Activated T-cell treated with anti-CD3 and anti-CD28 coated beads for 1 hour (primary cell): ENCODE measurements around the gene CIZ1.
"Not testable (repeated sequence)": the region's sequence is repeated elsewhere in the genome, so short reads cannot be mapped to it uniquely, and the experiment has no call there.

ENCODE experiments used
- DNase-seq: peaks from one replicate; pipeline ENCODE4 v3.0.0-alpha.2; 2020; ENCODE audit warnings: low read depth

Gene CIZ1

DNA sequence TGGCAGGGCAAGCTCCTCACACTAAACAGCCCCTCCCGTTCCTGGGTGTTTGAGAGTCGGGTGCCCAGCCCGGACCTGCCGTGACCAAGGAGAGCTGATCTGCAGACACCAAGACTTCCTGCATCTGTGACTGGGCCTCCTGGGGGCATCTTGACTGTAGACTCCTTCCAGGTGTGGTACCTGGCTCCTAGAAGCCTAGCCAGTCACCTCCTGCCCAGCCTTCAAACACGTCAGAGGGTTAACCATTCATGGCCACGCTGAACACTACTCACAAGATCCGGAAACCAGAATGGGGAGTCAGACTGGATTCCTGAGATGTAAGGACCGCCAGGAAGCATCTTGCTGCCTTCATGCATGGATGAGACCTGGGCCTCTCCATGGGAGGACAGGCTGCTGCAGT is 45.8 kb downstream of the CIZ1 start:
- DNase-seq = no peak

DNA sequence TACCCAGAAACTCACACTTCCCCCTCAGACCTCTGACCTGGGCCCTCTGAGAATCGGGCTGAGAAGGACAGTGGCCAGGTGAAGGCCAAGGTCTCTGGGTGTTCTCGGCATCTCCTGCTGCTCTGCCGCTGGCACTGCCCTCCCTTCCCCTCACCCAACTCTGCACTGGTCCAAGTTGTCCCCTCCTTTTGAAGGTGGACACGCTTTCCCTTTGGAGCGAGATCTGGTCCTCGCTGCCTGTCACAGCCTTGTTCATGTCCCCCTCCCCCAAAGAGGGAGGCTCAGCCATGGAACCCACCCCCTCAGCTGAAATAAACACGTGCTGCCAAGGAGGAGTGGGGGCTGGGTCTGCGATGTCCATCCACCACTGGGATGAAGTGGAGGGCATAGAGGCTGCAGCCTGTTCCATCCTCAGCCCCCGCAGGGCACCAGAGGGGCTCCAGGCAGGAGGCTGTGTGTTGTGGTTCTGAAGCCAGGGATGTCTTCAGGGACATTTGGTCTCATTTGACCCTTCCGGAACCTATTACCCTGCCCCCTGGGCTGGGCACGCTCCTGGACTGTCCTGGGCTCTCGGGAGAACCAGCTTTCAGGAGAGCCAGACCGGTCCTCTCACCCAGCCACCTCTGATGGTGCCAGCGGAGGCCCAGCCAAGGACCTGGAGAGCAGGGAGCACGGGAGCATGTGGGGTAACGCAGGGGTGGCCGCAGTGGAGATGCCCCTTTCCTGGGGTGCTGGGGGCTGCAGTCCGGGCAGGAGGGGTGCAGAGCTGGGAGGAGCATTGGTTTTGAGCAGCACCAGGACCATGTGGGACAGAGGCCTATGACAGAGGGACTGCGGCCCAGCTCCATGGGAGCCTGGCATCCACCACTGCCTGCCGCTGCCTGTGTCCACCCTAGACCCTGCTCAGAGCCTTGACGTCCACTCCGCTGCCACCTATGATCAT is 46.9 kb downstream of the CIZ1 start:
- no peak for DNase-seq

DNA sequence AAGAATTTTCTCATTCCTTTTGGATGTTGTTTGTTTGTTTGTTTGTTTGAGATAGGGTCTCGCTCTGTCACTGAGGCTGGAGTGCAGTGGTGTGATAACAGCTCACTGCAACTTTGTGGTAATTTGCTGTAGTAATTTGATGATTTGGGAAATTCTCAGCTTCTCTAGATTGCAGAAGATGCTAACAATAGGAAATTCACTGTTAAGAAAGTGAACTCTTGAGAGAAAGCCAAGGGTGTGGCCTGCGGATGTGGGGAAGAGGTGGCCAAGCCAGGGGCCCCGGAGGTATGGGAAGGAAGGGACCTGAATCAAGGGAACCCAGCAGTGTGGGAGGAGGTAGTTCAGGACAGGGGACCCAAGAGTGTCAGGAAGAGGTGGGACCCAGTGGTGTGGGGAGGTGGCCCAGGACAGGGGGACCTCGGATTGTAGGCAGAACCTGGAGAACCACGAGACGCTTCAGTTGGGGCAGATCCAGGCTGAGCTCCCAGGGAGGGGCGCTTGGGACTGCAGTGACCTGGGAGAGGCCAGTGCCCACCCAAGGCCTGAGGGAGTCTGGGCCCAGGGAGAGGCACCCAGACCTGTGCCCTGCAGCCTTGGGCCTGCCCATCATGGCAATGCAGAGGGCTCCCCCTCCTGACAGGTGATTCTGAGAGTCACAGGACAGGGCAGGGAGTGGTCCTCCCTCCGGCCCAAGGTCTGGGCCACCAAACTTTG is 47.7 kb downstream of the CIZ1 start:
- no peak for DNase-seq

GRCh38 chr9:128142596-128142995 is 48.8 kb downstream of the CIZ1 start:
- DNase-seq = no peak

DNA sequence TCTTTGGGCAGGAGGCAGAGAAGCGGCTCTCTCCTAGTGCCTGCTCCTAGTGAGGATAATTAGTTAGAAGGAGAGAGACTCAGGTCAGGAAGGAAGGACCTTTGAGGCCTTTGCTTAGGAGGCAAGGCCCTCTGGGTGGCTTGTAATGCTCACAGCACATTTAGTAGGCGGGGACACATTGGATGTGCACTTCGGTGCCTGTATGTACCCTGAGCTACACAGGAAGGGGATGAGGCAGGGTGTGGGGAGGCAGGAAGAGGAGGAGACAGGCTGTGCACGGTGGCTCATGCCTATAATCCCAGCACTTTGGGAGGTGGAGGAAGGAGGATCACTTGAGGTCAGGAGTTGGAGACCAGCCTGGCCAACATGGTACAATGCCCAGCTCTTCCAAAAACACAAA is 49.3 kb downstream of the CIZ1 start:
- no peak for DNase-seq

DNA sequence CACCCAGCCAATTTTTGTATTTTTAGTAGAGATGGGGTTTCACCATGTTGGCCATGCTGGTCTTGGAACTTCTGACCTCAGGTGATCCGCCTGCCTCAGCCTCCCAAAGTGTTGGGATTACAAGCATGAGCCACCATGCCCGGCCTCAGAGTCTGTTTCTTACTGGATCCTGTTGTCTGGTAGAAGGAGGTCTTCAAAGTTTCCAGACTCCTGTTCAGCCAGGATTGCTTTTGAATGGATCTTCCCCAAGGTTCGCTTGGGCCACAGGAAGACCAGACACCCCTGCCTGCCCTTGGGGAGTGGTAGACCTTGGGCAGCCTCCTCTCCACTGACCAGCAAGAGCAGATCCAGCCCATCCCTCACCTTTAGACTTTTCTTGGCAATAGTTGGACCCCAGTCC is 49.8 kb downstream of the CIZ1 start:
- no peak for DNase-seq

GRCh38 chr9:128139621-128140020 is 51.8 kb downstream of the CIZ1 start:
- DNase-seq = no peak

GRCh38 chr9:128138001-128138400 is 53.4 kb downstream of the CIZ1 start:
- DNase-seq = no peak

DNA sequence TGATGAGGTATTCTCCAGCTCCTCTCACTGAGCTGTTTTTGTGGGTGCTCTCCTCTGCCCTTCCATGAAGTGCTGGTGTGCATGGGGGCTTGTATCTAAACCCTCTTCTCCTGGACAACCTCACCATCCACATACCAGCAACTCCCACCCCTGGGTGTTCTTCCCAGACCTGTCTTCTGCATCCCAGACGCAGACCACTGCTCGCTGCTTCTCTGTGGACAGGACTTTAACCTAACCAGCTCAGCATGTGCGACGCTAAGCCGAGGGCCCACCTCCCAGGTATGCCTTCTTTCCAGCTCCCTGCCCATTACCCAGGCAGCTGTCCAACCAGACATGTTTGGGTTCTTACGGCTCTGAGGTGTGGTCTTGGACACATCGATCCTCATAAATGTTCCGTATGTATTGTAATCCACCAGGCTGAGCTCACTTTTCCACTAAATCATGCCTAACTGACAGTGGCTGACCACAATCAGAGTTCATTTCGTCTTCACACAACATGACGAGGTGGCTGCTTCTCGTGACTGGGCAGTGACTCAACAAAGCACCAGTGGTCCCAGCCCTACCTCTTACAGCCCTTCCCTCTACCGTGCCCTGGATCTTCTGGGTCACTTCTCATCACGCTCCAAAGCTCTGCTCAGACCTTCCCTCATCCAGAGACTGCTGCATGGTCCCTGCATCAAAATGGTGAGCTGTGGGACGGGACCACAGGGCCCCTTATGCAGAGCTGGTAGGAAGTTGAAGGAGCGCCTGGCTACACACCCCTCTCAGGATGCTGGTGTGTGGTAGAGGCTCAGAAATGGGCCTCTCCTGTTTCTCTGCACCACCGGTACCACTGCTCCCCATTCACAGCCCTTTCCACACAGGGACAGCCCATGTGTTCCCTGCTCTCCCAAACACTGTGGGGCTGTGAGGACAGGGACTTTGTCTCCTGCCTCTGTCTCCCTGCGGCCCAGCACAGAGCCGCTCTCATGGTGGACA is 54.3 kb downstream of the CIZ1 start:
- DNase-seq = no peak

DNA sequence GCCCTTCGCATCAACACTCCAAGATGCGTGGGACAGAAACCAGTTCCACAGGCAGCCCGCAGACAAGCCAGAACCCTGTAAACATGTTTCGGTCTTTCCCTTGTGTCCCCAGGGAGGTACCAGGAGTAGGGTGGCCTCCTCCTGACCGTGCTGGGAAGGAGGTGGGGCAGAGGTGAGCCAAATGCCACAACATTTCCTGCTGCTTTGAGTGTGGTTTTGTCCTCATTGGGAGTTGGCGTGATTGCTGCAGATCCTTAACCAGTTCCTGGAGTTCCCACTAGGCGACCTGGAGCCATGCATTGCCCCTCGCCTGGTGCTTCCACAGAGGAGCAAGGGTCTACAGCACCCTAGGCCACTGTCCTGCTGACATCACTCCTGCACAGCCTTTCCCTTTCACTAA is 55.8 kb downstream of the CIZ1 start:
- not testable (repeated sequence) for DNase-seq

DNA sequence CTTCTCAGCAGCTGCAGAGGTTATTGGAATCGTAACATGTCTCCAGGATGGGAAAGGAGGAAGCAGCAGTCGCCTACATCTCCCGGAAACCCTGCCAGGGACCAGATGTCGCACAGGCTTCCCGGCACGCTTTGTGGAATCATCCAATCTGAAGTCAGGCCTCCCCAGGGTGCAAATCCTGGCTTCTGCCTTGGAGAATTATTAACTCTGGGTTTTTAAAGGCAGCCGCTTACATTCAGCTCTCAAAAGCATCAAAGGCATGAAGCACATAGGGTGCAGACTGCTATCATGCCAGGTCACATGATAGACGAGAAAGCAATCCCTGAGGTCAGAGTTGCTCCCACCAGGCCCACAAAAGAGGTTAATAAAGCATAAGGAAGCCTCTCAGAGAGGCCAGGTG is 59.2 kb downstream of the CIZ1 start:
- DNase-seq = not testable (repeated sequence)

DNA sequence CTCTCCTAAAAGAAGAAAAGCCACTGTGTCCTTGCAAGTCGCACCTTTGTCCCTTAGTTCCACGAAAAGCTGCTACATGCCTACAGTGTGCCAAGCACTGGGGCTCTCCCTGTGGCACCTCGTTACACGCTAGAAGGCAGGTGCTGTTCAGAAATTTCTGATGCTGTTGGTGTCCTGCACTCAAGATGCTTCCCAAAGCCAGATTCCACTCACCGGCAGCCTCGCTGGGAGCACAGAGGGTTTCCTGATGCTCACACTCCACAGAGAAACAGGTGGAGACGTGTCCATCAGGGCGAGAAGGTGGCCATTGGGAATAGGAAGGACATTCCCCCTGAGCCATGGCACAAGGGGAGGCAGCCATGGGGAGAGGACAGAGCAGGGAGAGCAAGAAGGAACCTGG is 60.0 kb downstream of the CIZ1 start:
- DNase-seq = not testable (repeated sequence)

DNA sequence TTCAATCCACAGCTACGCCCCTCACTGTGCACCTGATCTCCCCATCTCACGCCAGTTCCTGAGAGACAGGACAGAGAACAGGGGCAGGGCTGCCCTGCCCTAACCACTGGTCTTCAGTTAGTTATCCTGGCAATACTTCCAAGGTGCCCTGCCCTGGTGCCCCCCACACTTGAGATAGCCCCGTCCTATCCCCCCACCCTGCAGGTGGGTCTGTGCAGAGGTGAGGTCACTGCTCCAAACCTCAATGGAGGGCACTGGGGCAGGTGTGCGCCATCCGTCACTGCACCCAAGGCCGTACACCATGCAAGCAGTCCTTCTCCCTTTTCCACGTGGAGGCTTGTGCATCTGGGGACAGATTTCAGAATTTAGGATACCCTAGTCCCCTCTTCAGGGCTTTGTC is 60.7 kb downstream of the CIZ1 start:
- not testable (repeated sequence) for DNase-seq

DNA sequence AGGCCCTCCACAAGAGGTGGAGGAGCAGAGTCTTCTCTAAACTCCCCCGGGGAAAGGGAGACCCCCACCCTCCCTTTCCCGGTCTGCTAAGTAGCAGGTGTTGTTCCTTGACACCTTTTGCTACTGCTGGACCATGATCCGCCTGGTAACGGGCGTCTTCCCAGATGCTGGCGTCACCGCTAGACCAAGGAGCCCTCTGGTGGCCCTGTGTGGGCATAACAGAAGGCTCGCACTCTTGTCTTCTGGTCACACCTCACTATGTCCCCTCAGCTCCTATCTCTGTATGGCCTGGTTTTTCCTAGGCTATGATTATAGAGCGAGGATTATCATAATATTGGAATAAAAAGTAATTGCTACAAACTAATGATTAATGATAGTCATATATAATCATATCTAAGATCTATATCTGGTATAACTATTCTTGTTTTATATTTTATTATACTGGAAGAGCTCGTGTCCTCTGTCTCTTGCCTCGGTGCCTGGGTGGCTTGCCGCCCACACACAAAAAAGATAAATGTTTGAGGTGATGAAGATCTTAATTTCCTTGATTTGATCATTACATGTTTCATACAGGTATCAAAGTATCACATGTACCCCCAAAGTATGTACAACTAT is 61.3 kb downstream of the CIZ1 start:
- DNase-seq = peak; percentile 23

DNA sequence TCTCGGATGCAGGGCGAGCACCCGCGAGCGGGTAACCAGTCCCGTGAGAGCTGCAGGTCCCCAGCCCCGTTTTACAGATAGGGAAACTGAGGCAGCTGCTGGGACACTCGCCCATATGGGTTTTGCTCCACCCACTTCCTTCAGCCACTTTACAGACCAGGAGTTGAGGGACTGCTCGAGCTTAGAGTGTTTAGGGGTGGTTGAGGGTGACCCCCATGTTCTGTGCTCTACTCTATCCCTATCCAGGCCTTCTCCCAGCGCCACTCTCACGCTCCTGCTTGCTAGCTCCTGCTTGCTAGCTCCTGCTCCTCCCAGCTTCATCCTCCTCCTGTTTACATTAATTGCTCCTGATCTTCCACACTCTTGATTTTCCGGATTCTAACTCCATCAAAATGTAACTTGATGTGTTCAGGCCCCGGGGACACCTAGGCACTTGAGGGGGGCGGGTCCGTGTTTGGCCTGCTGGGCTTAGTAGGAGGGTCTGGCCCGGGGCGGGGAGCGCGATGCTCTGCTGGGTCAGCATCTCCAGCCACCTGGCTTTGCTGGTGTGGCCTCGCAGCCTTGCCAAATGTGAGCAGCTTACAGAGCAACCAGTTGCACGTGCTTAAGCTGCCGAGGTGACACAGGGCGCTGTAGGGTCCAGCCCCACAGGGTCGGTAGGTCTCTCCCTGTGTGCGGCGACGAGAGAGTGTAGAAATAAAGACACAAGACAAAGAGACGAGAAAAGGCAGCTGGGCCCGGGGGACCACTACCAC is 62.4 kb downstream of the CIZ1 start:
- DNase-seq = no peak

DNA sequence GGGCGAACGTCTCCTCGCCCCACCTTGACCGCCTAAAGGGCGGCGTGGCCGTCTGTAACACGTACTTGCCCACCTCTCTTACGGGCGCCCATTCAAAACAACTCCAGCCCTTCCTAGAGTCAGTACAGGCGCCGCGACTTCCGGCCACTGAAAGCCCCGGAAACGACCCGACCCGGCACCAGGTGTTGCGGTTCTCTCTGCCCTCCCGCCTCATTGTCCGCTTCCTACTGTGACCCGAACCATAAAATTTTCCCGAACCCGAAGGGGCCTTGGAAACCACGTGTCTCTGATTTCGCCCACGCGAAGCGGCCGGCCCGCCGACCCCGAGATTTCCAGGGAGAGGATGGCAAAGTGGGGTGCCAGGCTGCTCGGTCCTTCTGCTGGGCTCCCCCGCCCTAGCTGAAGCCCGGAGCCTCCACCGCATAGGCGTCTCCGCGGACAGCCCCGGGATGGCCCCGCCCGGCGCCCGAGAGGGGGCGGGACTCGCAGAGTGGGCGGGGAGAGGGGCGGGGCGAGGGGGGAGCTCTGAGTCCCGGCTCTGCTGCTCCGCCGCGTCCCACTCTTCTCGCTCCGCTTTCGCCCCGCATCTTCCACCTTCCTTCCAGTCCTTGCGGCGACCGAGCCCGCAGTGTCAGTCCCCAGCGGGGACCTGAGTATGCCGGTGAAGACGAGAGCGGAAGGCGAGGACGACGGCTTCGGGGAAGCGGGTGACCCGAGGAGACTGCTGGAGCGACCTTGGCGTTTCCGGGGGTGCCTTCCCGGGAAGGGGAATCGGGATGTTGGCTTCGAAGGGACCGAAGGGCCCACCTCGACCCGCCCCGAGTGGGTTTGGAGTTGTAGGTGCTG is 63.2 kb downstream of the CIZ1 start:
- peak; percentile 83 for DNase-seq

DNA sequence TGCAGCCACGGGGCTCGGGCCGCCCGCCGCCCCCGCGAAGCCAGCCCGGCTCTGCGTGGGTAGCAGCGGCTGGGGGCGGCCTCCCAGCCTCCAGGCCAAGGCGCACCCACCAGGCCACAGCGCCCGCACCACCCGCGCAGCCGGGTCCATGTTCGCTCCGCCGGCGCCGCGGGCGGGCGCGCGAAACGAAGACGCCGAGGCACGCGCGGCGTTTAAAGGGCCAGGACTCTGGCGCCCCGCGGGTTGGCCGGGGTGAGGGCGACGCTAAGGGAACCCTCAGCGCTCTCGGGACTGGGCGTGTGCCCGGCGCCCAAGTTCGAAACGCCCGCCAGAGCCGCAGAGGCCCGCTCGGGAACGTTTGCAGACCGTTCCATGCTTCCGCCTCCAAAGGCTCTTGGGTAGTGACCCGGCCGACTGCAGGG is 63.8 kb downstream of the CIZ1 start, which contains the start of gene PTGES2:
Gene PTGES2, minus strand, starts transcription at position 162 of the 422 bp plus-strand sequence. Its CDS starts 12 bp downstream, at position 150.
- peak; percentile 74 for DNase-seq

- no peak for DNase-seq
Measured at GRCh38 chr9:128125580-128126354, 65.6 kb downstream of the CIZ1 start.
